Measurements from ENCODE around the gene MRFAP1L1.
"Not testable (repeated sequence)": the region's sequence is repeated elsewhere in the genome, so short reads cannot be mapped to it uniquely, and the experiment has no call there.

Gene MRFAP1L1
- total RNA-seq, result 183 to 193 reads per million in 2 donors

DNA sequence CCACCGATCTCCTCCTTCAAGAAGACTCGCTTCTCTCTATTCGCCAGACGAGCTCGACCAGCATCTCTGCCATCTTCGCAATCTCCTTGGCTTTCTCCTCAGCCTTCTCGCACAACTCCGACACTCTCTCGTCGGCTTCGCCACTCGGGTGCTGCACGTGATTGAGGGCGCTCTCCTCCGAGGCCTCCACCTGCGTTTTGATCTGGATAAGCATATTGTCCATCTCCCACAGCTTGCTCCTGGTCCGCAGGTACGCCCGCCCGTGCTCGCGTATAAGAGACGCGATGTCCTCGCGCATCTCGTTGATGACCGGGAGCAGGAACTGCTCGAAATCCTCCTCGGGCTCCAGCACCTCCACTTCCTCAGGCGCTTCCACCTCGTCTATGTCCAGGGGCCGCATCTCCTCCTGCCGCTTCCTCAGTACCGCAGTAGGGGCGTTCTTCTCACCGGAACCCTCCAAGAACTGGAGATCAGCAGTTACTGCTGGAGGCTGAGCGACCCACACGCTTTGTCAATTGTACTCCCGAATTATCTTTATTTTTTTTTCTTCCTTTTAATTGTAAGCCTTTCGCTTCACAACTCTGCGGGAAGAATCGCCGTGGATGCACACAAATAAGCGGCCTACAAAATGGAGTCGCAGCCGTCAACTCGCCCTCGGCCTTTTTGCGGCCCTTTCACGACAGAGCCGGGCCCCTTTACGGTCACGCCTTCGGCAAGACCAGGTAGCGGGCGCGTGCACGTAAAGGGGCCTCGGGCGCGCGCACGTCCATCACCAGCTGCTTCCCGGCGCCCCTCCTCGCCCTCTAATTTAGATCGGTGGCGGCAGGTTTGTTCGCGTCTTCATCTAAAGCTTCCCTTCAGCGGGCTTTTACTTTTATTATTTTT lies at the start of gene MRFAP1L1:
MRFAP1L1 (minus strand) TSS at position 636 of the 885 bp plus-strand sequence; CDS start at position 400, 236 bp downstream.
- DNase-seq, result peak; percentile 90

DNA sequence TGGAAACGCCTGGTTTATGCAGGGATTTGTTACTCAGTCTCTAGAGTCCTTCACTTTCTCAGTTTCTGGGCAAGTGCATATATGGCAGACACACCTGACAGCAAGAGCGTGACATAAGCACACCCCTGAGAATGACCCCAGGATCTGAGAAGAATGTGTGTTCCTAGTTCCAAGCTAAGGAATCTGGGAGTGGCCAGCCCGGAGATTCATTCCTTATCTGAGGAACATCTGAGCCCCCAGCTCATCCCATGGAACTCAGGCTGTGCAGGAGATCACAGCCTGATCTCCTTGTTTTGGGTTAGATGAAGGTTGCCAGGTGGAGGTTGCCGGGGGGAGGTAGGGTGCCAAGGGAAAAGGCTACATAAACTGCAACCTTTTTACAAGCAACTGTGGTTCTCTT lies 49.1 kb upstream of the MRFAP1L1 start:
- DNase-seq, result no peak

- DNase-seq, result not testable (repeated sequence)
These were observed 46.7 kb upstream of the MRFAP1L1 start for GRCh38 chr4:6756345-6756744.

DNA sequence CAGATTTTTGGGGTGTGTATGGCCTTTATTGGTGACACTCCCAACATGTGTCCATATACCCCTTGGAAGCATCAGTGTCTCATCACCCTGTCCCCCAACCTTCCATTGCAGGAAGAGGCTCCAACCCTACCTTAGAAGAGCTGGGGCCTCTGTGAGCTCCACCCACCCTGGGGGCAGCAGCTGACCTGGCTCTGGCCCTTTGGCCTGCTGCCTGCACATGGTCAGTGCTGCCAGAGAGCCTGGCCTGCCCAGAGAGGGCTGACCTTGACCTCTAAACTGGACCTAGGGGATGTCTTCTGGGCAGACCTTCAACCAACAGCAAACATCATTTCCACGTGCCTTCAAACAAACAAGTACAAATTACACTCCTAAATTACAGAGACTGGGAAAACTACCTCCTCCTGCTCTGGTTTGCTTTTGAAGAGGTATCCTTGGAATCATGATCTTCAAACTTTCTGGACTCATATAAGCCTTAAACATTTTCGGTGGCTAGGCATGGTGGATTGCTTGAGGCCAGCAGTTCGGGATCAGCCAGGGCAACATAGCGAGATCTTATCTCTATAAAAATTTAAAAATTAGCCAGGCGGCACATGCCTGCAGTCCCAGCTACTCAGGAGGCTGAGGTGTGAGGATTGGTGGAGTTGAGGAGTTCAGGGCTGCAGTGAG lies 45.6 kb upstream of the MRFAP1L1 start:
- DNase-seq, result no peak

DNA sequence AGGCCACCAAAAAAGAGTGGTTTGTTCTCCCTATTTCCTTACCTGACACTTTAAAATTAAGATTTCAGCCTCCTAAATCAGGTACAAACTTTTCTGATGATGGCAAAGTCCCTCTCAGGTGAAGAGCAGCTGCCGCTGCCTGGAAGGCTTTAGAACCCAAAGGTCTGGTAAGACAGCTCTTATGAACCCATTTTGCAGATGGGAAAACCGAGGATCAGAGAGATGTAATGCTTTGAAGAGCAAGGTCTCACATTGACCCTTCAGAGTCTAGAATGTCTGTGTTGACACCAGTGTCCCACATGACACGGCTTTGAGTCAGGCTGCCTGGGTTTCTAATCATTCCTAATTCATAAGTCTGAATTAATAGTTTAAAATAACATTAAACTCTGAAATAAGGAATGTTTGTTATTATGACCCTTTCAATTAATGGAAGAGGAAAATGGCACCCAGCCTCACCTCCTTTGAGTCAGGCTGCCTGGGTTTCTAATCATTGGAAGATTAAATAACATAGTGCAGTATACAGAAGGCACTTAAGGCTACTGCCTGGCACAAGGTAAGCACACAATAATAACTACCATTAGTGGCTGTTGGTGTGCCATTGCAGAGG lies 44.9 kb upstream of the MRFAP1L1 start:
- no peak for DNase-seq

GRCh38 chr4:6753891-6754290 lies 44.2 kb upstream of the MRFAP1L1 start:
- DNase-seq, result no peak

DNA sequence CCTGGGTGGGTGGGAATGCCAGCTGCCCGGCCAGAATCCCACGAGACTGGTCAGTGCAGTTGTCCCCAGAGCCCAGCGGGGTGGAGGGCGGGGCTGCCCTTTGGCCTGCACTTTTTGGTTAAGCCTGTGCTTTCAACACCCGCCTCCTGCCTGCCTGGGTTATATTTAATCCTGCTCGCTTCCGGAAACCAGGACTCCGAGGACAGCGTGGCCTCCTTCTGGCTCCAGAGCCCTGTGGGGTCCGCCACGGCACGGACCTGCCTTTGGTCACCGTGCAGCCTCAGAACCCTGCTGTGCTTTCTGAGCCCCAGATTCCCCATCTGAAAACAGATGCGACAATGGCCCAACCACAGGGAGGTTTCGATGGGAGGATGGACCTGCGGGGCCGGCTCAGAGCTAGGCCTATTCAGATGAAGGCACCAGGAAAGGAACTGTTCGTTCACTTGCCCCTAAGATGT lies 43.5 kb upstream of the MRFAP1L1 start:
- DNase-seq, result no peak

DNA sequence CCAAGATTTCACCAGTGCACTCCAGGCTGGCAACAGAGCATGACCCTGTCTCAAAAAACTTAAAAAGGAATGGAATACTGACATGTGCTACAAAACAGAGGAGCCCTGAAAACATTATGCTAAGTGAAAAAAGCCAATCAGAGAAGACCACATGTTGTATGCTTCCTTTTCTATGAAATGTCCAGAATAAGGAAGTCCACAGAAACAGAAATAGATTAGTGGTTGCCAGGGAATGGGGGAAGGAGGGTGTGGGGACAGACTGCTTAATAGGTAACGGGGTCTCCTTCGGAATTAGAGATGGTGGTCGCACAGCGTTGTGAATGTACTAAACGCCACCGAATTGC lies 42.8 kb upstream of the MRFAP1L1 start:
- DNase-seq, result no peak

- no peak for DNase-seq
These were observed 42.2 kb upstream of the MRFAP1L1 start for GRCh38 chr4:6751611-6752485.

DNA sequence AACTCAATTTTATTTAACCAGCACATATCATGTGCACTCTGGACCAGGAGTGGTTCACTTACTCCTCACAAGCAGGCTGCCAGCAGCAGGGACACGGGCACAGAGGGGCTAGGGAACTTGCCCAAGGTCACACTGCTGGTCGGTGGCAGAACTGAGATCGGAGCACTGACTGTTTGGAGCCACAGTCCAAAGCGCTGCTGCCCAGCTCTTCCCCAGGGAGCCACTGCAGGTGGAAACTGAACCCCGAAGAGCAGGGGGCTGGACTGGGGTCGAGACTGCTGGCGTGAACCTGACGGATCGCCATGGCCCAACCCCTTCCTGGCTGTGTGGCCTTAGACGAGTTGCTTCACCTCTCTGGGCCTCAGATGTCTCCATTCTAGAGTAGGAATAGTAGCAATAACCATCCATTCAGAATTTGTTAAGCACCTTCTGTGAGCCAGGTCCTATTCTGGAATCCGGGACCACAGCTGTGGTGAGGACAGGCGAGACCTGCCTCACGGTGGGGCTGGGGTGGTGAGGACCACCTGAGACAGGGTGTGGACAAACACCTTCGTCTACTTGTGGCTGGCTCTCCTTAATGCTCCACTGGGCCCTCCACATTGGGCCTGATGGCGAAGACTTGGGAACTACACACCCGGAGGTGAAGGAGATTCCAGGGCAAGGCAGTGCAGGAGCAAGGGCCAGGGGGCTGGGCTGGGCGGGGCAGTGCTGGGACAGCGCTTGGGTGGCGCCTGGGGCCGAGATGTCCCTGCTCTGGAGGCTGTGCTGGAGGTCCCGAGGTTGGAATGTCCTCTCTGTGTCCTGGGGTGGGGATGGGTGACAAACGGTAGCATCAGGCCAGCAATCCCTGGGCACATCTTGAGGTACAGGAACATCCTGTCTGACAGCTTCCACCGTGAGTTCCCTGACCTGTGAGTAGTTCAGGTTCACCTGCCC lies 40.9 kb upstream of the MRFAP1L1 start:
- no peak for DNase-seq

DNA sequence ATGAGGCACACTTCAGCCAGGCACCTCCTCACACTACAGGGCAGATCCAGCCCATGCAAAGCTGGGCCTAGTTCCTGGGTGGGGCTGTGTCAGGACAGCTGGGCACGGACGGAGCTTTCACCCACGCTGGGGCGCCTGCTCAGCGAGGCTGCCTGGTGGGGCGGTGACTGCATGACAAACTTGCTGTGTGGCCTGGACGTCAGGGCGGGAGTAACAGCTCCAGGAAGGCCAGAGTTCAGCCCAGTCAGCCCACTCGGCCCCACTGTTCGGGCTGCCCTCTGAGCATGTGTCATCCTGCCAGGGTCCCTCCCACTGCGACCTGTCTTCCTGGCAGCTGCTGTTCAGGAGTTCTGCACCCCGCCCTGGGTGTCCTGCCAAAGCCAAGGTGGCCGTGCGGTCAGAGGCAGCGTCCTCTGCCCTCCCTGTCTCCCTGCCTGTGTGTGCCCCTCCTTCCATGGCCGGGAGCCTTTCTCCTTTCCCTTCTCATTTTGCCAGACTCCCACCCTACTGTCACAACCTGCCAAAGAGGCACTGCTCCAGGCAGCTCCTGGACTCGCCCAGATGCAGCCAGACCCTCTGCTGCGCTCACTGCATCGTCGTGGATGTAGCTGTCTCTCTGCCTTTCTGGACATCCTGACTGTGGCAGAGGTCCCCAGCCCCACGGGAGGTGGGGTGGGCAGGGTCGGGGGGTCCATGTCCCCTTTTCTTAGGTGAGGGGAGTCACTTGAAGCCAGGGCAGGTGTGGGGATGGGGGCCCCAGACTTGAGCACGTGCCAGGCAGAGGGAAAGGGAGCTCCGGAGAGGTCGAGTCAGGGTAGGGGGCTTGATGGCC lies 39.9 kb upstream of the MRFAP1L1 start:
- DNase-seq, result no peak

DNA sequence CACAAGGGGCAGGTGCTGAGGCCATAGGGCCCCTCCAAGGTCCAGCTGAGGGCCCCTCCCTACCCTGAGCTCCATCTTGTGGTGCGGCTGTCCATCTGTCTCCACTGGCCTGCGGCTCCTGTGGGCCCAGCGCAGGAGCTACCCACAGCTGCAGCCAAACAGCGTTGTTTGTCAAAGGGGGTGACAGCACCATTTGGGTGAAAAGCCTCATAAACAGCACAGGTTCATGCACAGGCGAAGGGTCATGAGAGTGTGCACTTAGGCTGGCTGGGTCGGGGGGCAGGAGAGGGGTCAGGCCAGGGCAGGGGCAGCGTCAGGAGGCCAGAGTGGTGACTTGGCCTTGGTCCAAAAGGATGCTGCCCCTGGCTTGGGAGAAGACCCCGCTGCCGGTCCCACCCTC lies 38.6 kb upstream of the MRFAP1L1 start:
- no peak for DNase-seq

DNA sequence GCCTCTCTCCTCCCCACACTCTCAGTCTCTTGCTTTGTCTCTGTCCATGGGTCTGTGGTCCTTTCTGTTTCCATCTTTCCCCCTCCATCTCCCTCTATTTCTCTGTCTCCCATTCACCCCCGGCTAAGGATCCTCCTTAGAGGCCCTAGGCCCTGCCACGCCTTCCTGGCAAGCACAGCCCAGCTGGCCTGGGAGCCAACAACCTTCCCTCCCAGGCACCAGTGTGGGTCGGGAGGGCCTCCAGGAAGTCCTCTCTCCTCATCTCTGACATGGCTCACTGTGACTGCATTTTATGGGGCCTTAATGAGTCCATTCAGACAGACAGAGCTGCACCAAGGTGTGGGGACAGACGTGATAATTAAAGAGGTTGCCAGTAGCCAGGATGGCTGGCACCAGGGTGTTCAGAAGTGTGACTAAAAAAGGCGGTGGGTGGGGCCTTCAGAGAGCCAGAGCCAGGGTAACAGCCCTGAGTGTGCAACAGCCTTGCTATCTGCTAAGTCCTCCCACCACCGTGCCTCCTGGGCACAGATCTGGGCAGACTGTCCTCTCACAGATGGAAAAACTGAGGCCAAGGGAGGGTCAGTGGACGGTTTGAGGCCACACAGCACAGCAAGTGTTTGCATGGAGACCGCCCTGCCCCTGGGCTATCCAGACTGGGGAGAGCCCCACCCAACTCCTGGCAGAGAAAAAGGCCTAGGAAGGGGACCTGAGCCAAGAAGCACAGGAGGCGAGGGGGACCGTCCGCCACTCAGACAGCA lies 37.8 kb upstream of the MRFAP1L1 start:
- DNase-seq, result no peak

- no peak for DNase-seq
These were observed 37.1 kb upstream of the MRFAP1L1 start for GRCh38 chr4:6746721-6747293.

- DNase-seq, result no peak
These were observed 33.3 kb upstream of the MRFAP1L1 start for GRCh38 chr4:6742989-6743388.

DNA sequence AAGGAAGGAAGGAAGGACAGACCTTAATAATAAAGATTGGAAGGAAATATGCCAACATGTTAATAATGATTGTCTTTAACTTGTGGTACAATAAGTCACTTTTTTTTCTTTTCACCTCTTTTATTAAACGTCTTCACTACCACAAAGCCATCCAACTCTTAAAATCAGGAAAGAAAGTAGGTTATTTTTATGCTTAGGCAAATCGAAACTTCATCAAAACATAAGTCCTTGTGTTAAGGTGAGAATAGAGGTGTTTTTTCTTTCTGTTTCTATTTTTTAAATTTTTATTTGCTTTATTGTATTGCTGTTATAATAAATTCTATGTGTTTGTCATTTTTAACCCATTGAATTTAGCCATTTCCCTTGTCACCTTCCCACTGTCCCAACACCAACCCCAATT lies 32.8 kb upstream of the MRFAP1L1 start:
- DNase-seq, result no peak

- DNase-seq, result no peak
These were observed 30.7 kb upstream of the MRFAP1L1 start for GRCh38 chr4:6740347-6740746.

DNA sequence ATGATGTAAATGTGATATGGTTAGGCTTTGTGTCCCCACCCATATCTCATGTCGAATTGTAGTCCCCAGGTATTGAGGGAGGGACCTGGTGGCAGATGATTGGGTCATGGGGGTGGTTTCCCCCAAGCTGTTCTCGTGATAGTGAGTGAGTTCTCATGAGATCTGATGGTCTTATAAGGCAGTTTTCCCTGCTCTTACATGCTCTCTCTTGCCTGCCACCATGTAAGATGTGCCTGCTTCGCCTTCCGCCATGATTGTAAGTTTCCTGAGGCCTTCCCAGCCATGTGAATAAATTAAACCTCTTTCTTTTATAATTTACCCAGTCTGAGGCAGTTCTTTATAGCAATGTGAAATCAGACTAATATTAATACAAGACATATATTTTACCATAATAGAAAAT lies 30.3 kb upstream of the MRFAP1L1 start:
- DNase-seq, result no peak

GRCh38 chr4:6734165-6734786 lies 24.6 kb upstream of the MRFAP1L1 start:
- no peak for DNase-seq

All from activated gamma-delta T cell (primary cell).